GM18508 (cell line): ENCODE data around the gene PAQR6.

Source experiments
- ATAC-seq: cut with Tn5 transposase; IDR thresholded peaks from one replicate; pipeline ENCODE4 v1.9.1; 2021; ENCODE audit warnings: moderate number of reproducible peaks; ENCODE audit not compliant: insufficient read depth, unreplicated experiment

Gene PAQR6

GRCh38 chr1:156247460-156248322, at the start of gene PAQR6:
PAQR6 (minus strand) TSS chr1:156248056; CDS start chr1:156246731, 1,325 bp downstream.
- ATAC-seq: no peak

GRCh38 chr1:156295391-156295947, 47.6 kb upstream of the PAQR6 start, which contains the start of gene GLMP:
GLMP (minus strand) TSS chr1:156295679; CDS start chr1:156295645, 34 bp downstream.
- ATAC-seq: no peak

- no peak for ATAC-seq
Observed at GRCh38 chr1:156293895-156294294, 46.0 kb upstream of the PAQR6 start.

GRCh38 chr1:156293098-156293434, 45.2 kb upstream of the PAQR6 start:
- ATAC-seq: no peak

- ATAC-seq: no peak
Observed at GRCh38 chr1:156291226-156292061, 43.6 kb upstream of the PAQR6 start.

DNA sequence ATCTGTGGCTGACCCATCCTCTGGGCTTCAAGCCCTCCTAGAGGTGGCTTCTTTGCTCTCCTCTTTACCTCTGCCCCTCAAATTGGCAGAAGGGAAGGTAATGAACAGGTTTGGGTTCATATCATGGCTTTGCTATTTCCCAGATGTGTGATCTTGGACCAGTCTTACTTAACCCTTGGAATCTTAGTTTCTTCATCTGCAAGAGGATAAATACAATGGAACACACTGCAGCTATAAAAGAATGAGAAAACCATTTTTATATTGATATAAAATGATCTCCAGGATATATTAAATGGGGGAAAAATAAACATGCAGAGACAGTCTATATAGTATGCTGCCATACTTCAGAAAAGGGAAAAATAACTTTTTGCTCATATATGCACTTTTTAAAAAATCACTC, 42.0 kb upstream of the PAQR6 start:
- no peak for ATAC-seq

GRCh38 chr1:156286061-156286460, 38.2 kb upstream of the PAQR6 start:
- no peak for ATAC-seq

DNA sequence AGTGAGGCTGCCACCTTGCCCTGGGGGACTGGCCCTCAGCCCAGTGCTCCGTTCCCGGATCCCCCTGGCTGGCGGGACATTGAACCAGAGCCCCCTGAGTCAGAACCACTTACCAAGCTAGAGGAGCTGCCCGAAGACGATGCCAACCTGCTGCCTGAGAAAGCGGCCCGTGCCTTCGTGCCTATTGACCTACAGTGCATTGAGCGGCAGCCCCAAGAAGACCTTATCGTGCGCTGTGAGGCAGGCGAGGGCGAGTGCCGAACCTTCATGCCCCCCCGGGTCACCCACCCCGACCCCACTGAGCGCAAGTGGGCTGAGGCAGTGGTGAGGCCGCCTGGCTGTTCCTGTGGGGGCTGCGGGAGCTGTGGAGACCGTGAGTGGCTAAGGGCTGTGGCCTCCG, 37.6 kb upstream of the PAQR6 start:
- ATAC-seq: no peak

DNA sequence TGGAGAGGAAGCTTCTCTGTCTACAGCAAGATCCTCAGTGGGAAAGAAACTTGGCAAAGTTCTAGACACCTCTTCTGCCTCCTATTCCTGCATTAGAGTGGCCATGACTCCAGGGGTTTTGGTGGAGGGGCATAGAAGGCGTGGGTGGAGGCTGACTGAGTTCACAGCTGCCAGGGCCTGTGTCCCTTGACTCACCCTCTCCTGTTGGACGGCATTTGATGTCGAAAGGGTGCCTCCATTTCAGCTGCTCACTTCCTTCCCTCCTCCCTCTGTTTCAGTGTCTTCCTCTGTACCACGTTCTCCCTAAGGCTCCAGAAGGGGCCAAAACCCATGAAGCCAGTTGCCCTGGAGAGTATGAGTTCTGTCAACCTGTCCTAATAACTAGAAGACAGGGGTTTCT, 36.9 kb upstream of the PAQR6 start:
- ATAC-seq: no peak

GRCh38 chr1:156284112-156284511, 36.3 kb upstream of the PAQR6 start, which contains the start of gene TMEM79:
TMEM79 (plus strand) TSS chr1:156284325; CDS start chr1:156285227, 902 bp downstream.
- no peak for ATAC-seq

- no peak for ATAC-seq
Observed at GRCh38 chr1:156283521-156283920, 35.7 kb upstream of the PAQR6 start.

- ATAC-seq: peak; percentile 54
Observed at GRCh38 chr1:156282479-156283222, 34.8 kb upstream of the PAQR6 start, which contains the start of gene SMG5. SMG5 (minus strand) TSS chr1:156282825; CDS start chr1:156282680, 145 bp downstream.

DNA sequence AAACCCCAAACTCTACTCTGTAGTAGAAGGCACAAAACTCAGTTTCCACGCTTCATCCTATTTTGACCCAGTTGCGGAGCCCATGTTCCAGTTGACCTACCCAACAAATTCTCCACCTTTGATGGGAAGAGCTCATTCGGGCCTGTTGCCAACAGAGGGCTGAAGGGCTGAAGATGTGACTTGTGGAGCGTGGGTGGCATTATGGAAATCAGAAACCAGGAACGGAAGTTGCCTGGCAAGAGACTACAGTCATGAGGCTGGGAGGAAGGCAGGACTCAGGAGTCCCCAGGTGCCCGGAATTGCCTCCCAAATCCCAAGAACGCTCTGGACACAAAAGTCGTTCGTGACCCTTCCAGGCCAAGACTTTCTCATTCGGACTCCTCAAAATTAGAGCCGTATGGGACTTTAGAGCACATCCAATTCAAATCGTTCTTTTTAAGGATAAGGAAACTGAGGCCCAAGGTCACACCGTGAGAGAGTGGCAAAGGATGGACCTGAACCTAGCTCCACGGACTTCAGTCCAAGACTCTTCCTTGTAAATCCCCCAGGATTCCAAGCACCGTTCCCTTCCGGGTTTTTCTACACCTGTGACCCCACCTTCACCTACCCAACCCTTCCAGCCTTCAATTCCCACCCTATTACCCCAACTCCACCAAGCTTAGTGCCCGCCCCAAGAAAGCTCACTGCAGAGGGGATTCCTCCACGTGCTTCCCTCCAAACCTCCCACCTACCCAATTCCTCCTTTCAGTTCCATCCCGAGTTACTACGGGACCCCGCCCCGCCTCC, 34.0 kb upstream of the PAQR6 start:
- peak; percentile 4 for ATAC-seq

DNA sequence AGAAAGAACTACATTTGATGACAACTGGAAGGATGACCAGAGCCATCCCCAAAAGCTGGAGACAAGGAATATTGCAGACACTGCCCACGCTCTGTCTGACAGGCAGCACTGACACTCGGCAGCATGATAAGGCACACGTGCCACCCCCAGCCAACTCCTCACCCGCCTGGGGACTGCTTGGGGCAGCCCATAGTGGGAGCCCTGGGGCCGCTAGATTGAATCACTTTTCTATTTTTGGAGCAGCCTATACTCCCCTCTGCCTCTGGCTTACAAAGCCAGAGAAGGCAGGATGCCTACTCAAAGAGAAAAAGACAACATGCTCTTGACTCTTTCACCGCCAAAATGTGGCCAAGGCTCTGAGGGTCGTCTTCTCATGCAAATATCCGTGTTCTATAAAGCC, 33.4 kb upstream of the PAQR6 start:
- ATAC-seq: no peak

GRCh38 chr1:156279837-156280236, 32.0 kb upstream of the PAQR6 start:
- no peak for ATAC-seq

DNA sequence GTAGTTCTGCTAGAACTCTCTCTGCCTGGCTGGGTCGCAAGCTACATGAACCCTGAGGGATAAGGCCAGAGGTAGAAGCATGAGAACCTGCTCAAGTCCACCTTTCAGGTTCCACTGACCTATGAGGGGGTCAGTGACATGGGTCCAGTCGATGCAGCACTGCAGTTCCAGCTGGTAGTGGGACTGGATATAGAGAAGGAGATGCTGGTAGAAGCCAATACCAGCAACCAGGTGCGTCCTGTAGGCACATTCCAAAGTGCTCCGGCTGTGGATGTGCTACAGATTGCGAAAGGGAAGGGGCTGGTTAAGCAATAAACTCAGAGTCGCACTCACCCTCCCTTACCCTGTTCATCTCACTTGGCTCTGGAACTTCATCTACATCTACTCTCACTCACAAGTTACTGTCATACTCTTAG, 29.1 kb upstream of the PAQR6 start:
- no peak for ATAC-seq

DNA sequence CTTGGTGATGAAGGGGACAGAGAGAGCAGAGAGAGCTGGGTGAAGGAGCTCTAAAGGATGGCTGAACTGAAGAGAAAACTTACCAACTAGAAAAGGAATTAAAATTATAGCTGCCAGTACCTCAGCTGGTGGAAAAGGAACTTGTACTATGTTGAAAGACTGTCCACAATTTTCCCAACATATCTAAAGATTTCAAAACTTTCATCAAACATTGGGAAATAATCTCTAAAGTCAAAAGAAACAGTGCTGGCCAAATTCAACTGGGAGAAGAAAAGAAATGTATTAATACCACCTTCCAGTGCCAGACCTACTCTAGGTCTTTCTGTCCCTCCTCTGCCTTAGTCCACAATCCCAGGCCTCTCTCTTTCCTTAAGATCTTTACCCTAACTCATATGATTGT, 28.7 kb upstream of the PAQR6 start:
- ATAC-seq: no peak

DNA sequence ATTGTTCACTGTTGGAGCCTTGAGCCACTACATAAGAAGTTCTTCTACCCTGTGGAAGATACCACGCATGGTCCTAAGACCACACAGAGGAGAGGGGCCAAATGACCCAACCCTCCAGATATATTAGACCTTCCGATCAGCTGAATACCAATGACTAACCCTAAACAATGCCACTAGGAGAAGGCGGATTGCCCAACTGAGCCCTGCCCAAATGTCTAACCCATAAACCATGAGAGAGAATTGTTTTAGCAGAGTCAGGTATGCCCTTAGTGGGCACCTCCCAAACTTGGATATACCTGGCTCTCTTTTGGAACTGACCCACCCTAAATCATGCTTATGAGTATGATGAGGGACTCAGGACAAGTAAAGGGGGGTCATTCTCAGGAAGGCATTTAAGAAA, 22.5 kb upstream of the PAQR6 start:
- ATAC-seq: no peak

GRCh38 chr1:156268336-156268735, 20.5 kb upstream of the PAQR6 start:
- no peak for ATAC-seq
